ENCODE measurements around the gene P4HB. TPM values are rescaled to one million over a fixed set of nuclear protein-coding genes. Genes with fewer than 3 reads are reported as not detected.

P4HB gene
- total RNA-seq (2014; rRNA removed; shearing (Covaris generic)) = 716 and 811 TPM in 2 replicates

GRCh38 chr17:81859906-81860755, at the start of gene P4HB:
Gene P4HB, minus strand, starts transcription at chr17:81860535. Its CDS starts 64 bp downstream, at chr17:81860471.

GRCh38 chr17:81902023-81902652, 41.8 kb upstream of the P4HB start, which contains the start of gene NPB:
Gene NPB, plus strand, starts transcription at chr17:81902238. Its CDS starts 40 bp downstream, at chr17:81902278.

GRCh38 chr17:81870981-81871386, 10.6 kb upstream of the P4HB start, which contains the start of gene ARHGDIA:
Gene ARHGDIA, minus strand, starts transcription at chr17:81871337. Its CDS starts 1,407 bp downstream, at chr17:81869930.

GRCh38 chr17:81834831-81835267, 25.5 kb downstream of the P4HB start, which contains the start of gene PPP1R27:
Gene PPP1R27, minus strand, starts transcription at chr17:81835050. Its CDS starts 97 bp downstream, at chr17:81834953.

GRCh38 chr17:81833160-81833920, 27.0 kb downstream of the P4HB start, which contains the start of gene MCRIP1:
Gene MCRIP1, minus strand, starts transcription at chr17:81833291. Its CDS starts 8,785 bp downstream, at chr17:81824506.

GRCh38 chr17:81803728-81804558, 56.4 kb downstream of the P4HB start, which contains the start of gene GCGR:
Gene GCGR, plus strand, starts transcription at chr17:81804150. Its CDS starts 4,869 bp downstream, at chr17:81809019.

Other genes with a start within 250 kb of the P4HB start
- 46.8 and 62.1 TPM in 2 replicates for gene NPLOC4, start 223.4 kb downstream of the P4HB start, total RNA-seq (2014; rRNA removed; shearing (Covaris generic))
- gene TSPAN10, start 223.3 kb downstream of the P4HB start, total RNA-seq (2014; rRNA removed; shearing (Covaris generic)) = 1.7 and 2.2 TPM in 2 replicates
- 0.64 TPM in 1 of 2 replicates, not detected in the other for gene PDE6G, start 204.0 kb downstream of the P4HB start, total RNA-seq (2014; rRNA removed; shearing (Covaris generic))
- 93.6 and 127 TPM in 2 replicates for gene OXLD1, start 193.9 kb downstream of the P4HB start, total RNA-seq (2014; rRNA removed; shearing (Covaris generic))
- gene CCDC137, start 193.8 kb downstream of the P4HB start, total RNA-seq (2014; rRNA removed; shearing (Covaris generic)) = 56.2 and 57.7 TPM in 2 replicates
- gene ARL16, start 176.7 kb downstream of the P4HB start, total RNA-seq (2014; rRNA removed; shearing (Covaris generic)) = 47.6 and 51.0 TPM in 2 replicates
- 159 and 172 TPM in 2 replicates for gene HGS, start 176.5 kb downstream of the P4HB start, total RNA-seq (2014; rRNA removed; shearing (Covaris generic))
- 42.8 and 60.5 TPM in 2 replicates for gene MRPL12, start 157.2 kb downstream of the P4HB start, total RNA-seq (2014; rRNA removed; shearing (Covaris generic))
- 55.5 and 62.1 TPM in 2 replicates for gene SLC25A10, start 148.3 kb downstream of the P4HB start, total RNA-seq (2014; rRNA removed; shearing (Covaris generic))
- gene GCGR, start 56.4 kb downstream of the P4HB start, total RNA-seq (2014; rRNA removed; shearing (Covaris generic)) = not detected in 2 replicates
- gene MCRIP1, start 27.2 kb downstream of the P4HB start, total RNA-seq (2014; rRNA removed; shearing (Covaris generic)) = 73.0 and 96.0 TPM in 2 replicates
- 0.61 TPM in 1 of 2 replicates, not detected in the other for gene PPP1R27, start 25.5 kb downstream of the P4HB start, total RNA-seq (2014; rRNA removed; shearing (Covaris generic))
- gene ARHGDIA, start 10.8 kb upstream of the P4HB start, total RNA-seq (2014; rRNA removed; shearing (Covaris generic)) = 229 and 255 TPM in 2 replicates
- 423 and 436 TPM in 2 replicates for gene ALYREF, start 31.1 kb upstream of the P4HB start, total RNA-seq (2014; rRNA removed; shearing (Covaris generic))
- 135 and 136 TPM in 2 replicates for gene ANAPC11, start 31.2 kb upstream of the P4HB start, total RNA-seq (2014; rRNA removed; shearing (Covaris generic))
- gene NPB, start 41.7 kb upstream of the P4HB start, total RNA-seq (2014; rRNA removed; shearing (Covaris generic)) = 0.11 and 0.24 TPM in 2 replicates
- 27.0 and 32.0 TPM in 2 replicates for gene PCYT2, start 50.9 kb upstream of the P4HB start, total RNA-seq (2014; rRNA removed; shearing (Covaris generic))
- gene SIRT7, start 57.6 kb upstream of the P4HB start, total RNA-seq (2014; rRNA removed; shearing (Covaris generic)) = 31.6 and 35.1 TPM in 2 replicates
- gene MAFG, start 67.2 kb upstream of the P4HB start, total RNA-seq (2014; rRNA removed; shearing (Covaris generic)) = 23.1 and 24.7 TPM in 2 replicates
- 190 and 198 TPM in 2 replicates for gene PYCR1, start 76.8 kb upstream of the P4HB start, total RNA-seq (2014; rRNA removed; shearing (Covaris generic))
- gene MYADML2, start 86.7 kb upstream of the P4HB start, total RNA-seq (2014; rRNA removed; shearing (Covaris generic)) = not detected in 2 replicates
- gene NOTUM, start 100.7 kb upstream of the P4HB start, total RNA-seq (2014; rRNA removed; shearing (Covaris generic)) = 0.11 TPM in 1 of 2 replicates, not detected in the other
- 43.4 and 50.5 TPM in 2 replicates for gene ASPSCR1, start 117.1 kb upstream of the P4HB start, total RNA-seq (2014; rRNA removed; shearing (Covaris generic))
- 81.1 and 86.3 TPM in 2 replicates for gene CENPX, start 162.3 kb upstream of the P4HB start, total RNA-seq (2014; rRNA removed; shearing (Covaris generic))
- 17.9 and 20.5 TPM in 2 replicates for gene LRRC45, start 162.8 kb upstream of the P4HB start, total RNA-seq (2014; rRNA removed; shearing (Covaris generic))
- gene RAC3, start 171.1 kb upstream of the P4HB start, total RNA-seq (2014; rRNA removed; shearing (Covaris generic)) = 15.0 and 18.4 TPM in 2 replicates
- 74.0 and 86.0 TPM in 2 replicates for gene DCXR, start 177.2 kb upstream of the P4HB start, total RNA-seq (2014; rRNA removed; shearing (Covaris generic))
- 29.9 and 33.5 TPM in 2 replicates for gene RFNG, start 191.3 kb upstream of the P4HB start, total RNA-seq (2014; rRNA removed; shearing (Covaris generic))
- 204 and 210 TPM in 2 replicates for gene GPS1, start 191.4 kb upstream of the P4HB start, total RNA-seq (2014; rRNA removed; shearing (Covaris generic))
- 127 and 134 TPM in 2 replicates for gene DUS1L, start 205.3 kb upstream of the P4HB start, total RNA-seq (2014; rRNA removed; shearing (Covaris generic))
- gene FASN, start 237.7 kb upstream of the P4HB start, total RNA-seq (2014; rRNA removed; shearing (Covaris generic)) = 246 and 260 TPM in 2 replicates